GM23248 (cell line): Measurements from ENCODE around the gene TTLL3. TPM values are rescaled to one million over a fixed set of nuclear protein-coding genes. Genes with fewer than 3 reads are reported as not detected.
"Not testable (repeated sequence)": the region's sequence is repeated elsewhere in the genome, so short reads cannot be mapped to it uniquely, and the experiment has no call there.

ENCODE experiments used
- DNase-seq: peaks from one replicate; pipeline ENCODE4 v3.0.0-alpha.2; 2015
- H2AFZ ChIP-seq: fragments of 200-600 bp; sonication (generic); 2 replicates; pipeline ENCODE4 v1.6.1; 2016; ENCODE audit warnings: antibody characterized with exemption
- H3F3A ChIP-seq: fragments of 200-600 bp; sonication (generic); 2 replicates; pipeline ENCODE4 v1.6.1; 2016; ENCODE audit warnings: mild to moderate bottlenecking, antibody characterized with exemption, mixed run types; ENCODE audit not compliant: insufficient read depth
- H3K27ac ChIP-seq: fragments of 200-600 bp; sonication (generic); 2 replicates; pipeline ENCODE4 v1.5.1; 2016; ENCODE audit warnings: mild to moderate bottlenecking
- H3K27me3 ChIP-seq: fragments of 200-600 bp; sonication (generic); replicated peaks from 2 replicates; pipeline ENCODE4 v1.6.1; 2016; ENCODE audit warnings: mild to moderate bottlenecking; ENCODE audit not compliant: insufficient read depth
- H3K36me3 ChIP-seq: fragments of 200-600 bp; sonication (generic); 2 replicates; pipeline ENCODE4 v1.6.1; 2016; ENCODE audit warnings: low read depth, mild to moderate bottlenecking
- H3K4me1 ChIP-seq: fragments of 200-600 bp; sonication (generic); 2 replicates; pipeline ENCODE4 v1.6.1; 2016; ENCODE audit warnings: mild to moderate bottlenecking; ENCODE audit not compliant: insufficient read depth
- H3K4me2 ChIP-seq: fragments of 200-600 bp; sonication (generic); one replicate; pipeline ENCODE4 v1.6.1; 2016; ENCODE audit warnings: mild to moderate bottlenecking; ENCODE audit not compliant: unreplicated experiment
- H3K4me3 ChIP-seq: fragments of 200-600 bp; sonication (generic); 2 replicates; pipeline ENCODE4 v1.5.1; 2016; ENCODE audit warnings: mild to moderate bottlenecking
- H3K79me2 ChIP-seq: fragments of 200-600 bp; sonication (generic); 2 replicates; pipeline ENCODE4 v1.6.1; 2016; ENCODE audit warnings: mild to moderate bottlenecking; ENCODE audit not compliant: insufficient read depth
- H3K9ac ChIP-seq: fragments of 200-600 bp; sonication (generic); 2 replicates; pipeline ENCODE4 v1.6.1; 2016; ENCODE audit warnings: mild to moderate bottlenecking
- H3K9me2 ChIP-seq: fragments of 200-600 bp; sonication (generic); 2 replicates; pipeline ENCODE4 v1.6.1; 2016; ENCODE audit warnings: mixed run types, mild to moderate bottlenecking, moderate library complexity; ENCODE audit not compliant: insufficient read depth
- H3K9me3 ChIP-seq: fragments of 200-600 bp; sonication (generic); one replicate; pipeline ENCODE4 v1.6.1; 2017; ENCODE audit warnings: low read depth
- H4K20me1 ChIP-seq: fragments of 200-600 bp; sonication (generic); 2 replicates; pipeline ENCODE4 v1.6.0; 2016; ENCODE audit not compliant: insufficient read depth
- EZH2 ChIP-seq: fragments of 200-600 bp; sonication (generic); IDR thresholded peaks from 2 replicates; pipeline ENCODE4 v1.6.1; 2018; ENCODE audit warnings: antibody characterized with exemption, mild to moderate bottlenecking; ENCODE audit not compliant: insufficient read depth, poor library complexity, severe bottlenecking
- EZH2phosphoT487 ChIP-seq: fragments of 200-600 bp; sonication (generic); IDR thresholded peaks from 2 replicates; pipeline ENCODE4 v1.6.1; 2018; ENCODE audit warnings: antibody characterized with exemption, moderate library complexity, mild to moderate bottlenecking, low read depth; ENCODE audit not compliant: insufficient read depth
- WGBS, 2 experiments: methylation state at CpG; one replicate each; pipeline ENCODE4 v1.1.6; 2015 to 2017; ENCODE audit warnings: low lambda C conversion rate in 2 of 2, low coverage in 1 of 2; ENCODE audit errors: missing lambda C conversion rate in 2 of 2; 5-methylcytosine and 5-hydroxymethylcytosine counted together
- in situ Hi-C: fragments of 300-500 bp; cut with MboI; formaldehyde crosslinking; loops from 2 replicates; pipeline ENCODE4 v1.15.0; 2020
- polyA plus RNA-seq: library from polyadenylated mRNA; unstranded; fragments of >200 nt; fragmentation: Nextera tagmentation; extraction: Ambion mirVana; gene quantifications from 2 replicates; pipeline ENCODE4 v1.2.1, GENCODE V29; 2016
- total RNA-seq: library from RNA; depleted of rRNA; stranded (reverse); fragments of >200 nt; shearing (Covaris generic); gene quantifications from 2 replicates; pipeline ENCODE4 v1.2.3, GENCODE V29; 2014

Gene TTLL3
- total and polyA plus RNA-seq, 2 experiments from 2014 or later = 26.9 to 30.3 TPM

- H3K4me3 ChIP-seq = 0 out of 2 replicates have a peak overlapping the region, but pooled peaks have one; percentile 45
- no peak for DNase-seq
- H2AFZ ChIP-seq = peak overlapping the region; percentile 66
- H3K27me3 ChIP-seq = no peaks in the 10 kb centered on the region
- H3K9me3 ChIP-seq = no peaks in the 10 kb centered on the region
- 0 out of 2 replicates have a peak overlapping the region, but pooled peaks have one; percentile 1 for H3K9ac ChIP-seq
- H3K4me1 ChIP-seq = no peaks in the 10 kb centered on the region
- H3K79me2 ChIP-seq = no peaks in the 10 kb centered on the region
- no peaks in the 10 kb centered on the region for H4K20me1 ChIP-seq
- no peaks in the 10 kb centered on the region for H3K9me2 ChIP-seq
- H3K36me3 ChIP-seq = no peaks in the 10 kb centered on the region
- H3K27ac ChIP-seq = no peak overlapping the region
- 53 to 55% methylated on average over 19 to 22 of the region's 22 CpGs for WGBS, 2 experiments
- TF ChIP-seq EZH2 (no peak), EZH2phosphoT487 (no peak)
- in situ Hi-C loops = no loop called here
- H3K4me2 ChIP-seq = no peak overlapping the region
- no peaks in the 10 kb centered on the region for H3F3A ChIP-seq
Observed at GRCh38 chr3:9863058-9863772, 53.2 kb downstream of the TTLL3 start.

- no peak overlapping the region for H3K9ac ChIP-seq
- in situ Hi-C loops = no loop called here
- H3K4me2 ChIP-seq = no peak overlapping the region
Observed at GRCh38 chr3:9864200-9864927, 54.3 kb downstream of the TTLL3 start.

GRCh38 chr3:9865125-9865637 lies 55.1 kb downstream of the TTLL3 start:
- DNase-seq = not testable (repeated sequence)

More at GRCh38 chr3:9864200-9864927, 54.3 kb downstream of the TTLL3 start:
- no peaks in the 10 kb centered on the region for H3K79me2 ChIP-seq
- H3K36me3 ChIP-seq = no peaks in the 10 kb centered on the region
- TF ChIP-seq EZH2 (no peak), EZH2phosphoT487 (no peak)
- no peaks in the 10 kb centered on the region for H3K9me2 ChIP-seq
- H3F3A ChIP-seq = no peaks in the 10 kb centered on the region
- H3K27ac ChIP-seq = no peak overlapping the region
- no peaks in the 10 kb centered on the region for H4K20me1 ChIP-seq
- no peak overlapping the region for H3K4me3 ChIP-seq
- 71 to 72% methylated on average over 16 of the region's 16 CpGs for WGBS, 2 experiments
- no peaks in the 10 kb centered on the region for H3K27me3 ChIP-seq
- no peaks in the 10 kb centered on the region for H3K4me1 ChIP-seq
- H3K9me3 ChIP-seq = no peaks in the 10 kb centered on the region
- no peak overlapping the region for H2AFZ ChIP-seq
- peak; percentile 61 for DNase-seq

DNA sequence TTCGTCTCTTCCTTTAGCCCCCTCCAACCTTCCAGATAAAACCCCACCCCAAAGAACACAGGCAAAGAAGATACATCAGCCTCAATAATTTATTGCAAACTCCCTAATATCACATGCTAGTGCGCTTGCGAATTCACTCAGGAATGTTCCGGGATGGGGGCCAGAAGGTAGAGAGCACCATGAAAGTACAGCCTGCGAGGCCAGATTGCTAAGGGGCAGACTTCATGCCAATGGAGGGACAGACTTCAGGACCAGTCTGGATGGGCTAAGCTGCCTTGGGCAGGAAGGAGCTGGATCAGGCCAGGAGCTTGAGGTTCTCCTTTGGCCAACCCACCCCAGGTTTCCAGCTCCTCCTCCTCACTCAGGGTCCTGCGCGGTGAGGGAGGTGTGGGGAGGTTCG lies 56.6 kb downstream of the TTLL3 start:
- TF ChIP-seq EZH2phosphoT487 (no peak), EZH2 (no peak)
- no peaks in the 10 kb centered on the region for H3K79me2 ChIP-seq
- no peak overlapping the region for H3K9ac ChIP-seq
- H3K4me1 ChIP-seq = peaks cover 4% of the 10 kb centered on the region; the same call in 1 of the 2 replicates
- no peaks in the 10 kb centered on the region for H3K27me3 ChIP-seq
- no peak overlapping the region for H3K4me2 ChIP-seq
- no peaks in the 10 kb centered on the region for H3K9me3 ChIP-seq
- no peaks in the 10 kb centered on the region for H3K36me3 ChIP-seq
- H3K4me3 ChIP-seq = no peak overlapping the region
- no peak for DNase-seq
- 89 to 99% methylated on average over 8 of the region's 8 CpGs for WGBS, 2 experiments
- no peak overlapping the region for H2AFZ ChIP-seq
- H3K9me2 ChIP-seq = no peaks in the 10 kb centered on the region
- H3F3A ChIP-seq = no peaks in the 10 kb centered on the region
- in situ Hi-C loops = no loop called here
- no peaks in the 10 kb centered on the region for H4K20me1 ChIP-seq
- H3K27ac ChIP-seq = no peak overlapping the region

More at GRCh38 chr3:9865125-9865637, 55.1 kb downstream of the TTLL3 start:
- WGBS, 2 experiments = 83 to 89% methylated on average over 10 of the region's 10 CpGs
- H3K27me3 ChIP-seq, H3K9me3 ChIP-seq, H3K4me1 ChIP-seq, H3K9me2 ChIP-seq, H3K4me3 ChIP-seq, in situ Hi-C loops, H3K4me2 ChIP-seq, H2AFZ ChIP-seq, H3K79me2 ChIP-seq, H3F3A ChIP-seq, H4K20me1 ChIP-seq, H3K27ac ChIP-seq, H3K36me3 ChIP-seq, H3K9ac ChIP-seq: not testable (repeated sequence)
